Caco-2 (cell line): ENCODE measurements around the gene UMAD1. TPM values are rescaled to one million over a fixed set of nuclear protein-coding genes. Genes with fewer than 3 reads are reported as not detected.

Experiments used
- BruUV-seq: library from RNA; stranded (reverse); fragments of 400-500 nt; replicated peaks from 2 replicates; lab custom pipeline; 2021; lab: Mats Ljungman, UMichigan
- CTCF ChIA-PET: fragments of 300-600 bp; sonication (Branson Sonifier 250); formaldehyde crosslinking; loops from one replicate; lab custom pipeline; 2022; ENCODE audit warnings: antibody characterized with exemption; lab: Charles Lee
- POLR2A ChIA-PET: fragments of 300-600 bp; sonication (Branson Sonifier 250); formaldehyde crosslinking; loops from one replicate; lab custom pipeline; 2022; ENCODE audit warnings: antibody characterized with exemption; lab: Charles Lee
- DNase-seq, 2 experiments: peaks; one replicate each; pipeline versions ENCODE4 v3.0.0 to v3.0.0-alpha.2; 2020 to 2022
- H3K27me3 ChIP-seq: replicated peaks from 2 replicates; pipeline ENCODE4 v1.6.0; 2011; ENCODE audit warnings: low read length; ENCODE audit not compliant: control insufficient read depth, insufficient read depth
- H3K36me3 ChIP-seq: 2 replicates; pipeline ENCODE4 v1.5.1; 2011; ENCODE audit warnings: low read length; ENCODE audit not compliant: control insufficient read depth, insufficient read depth
- H3K4me1 ChIP-seq: fragments of 250-450 bp; sonication (Bioruptor Pico); 2 replicates; pipeline ENCODE4 v1.5.1; 2020; ENCODE audit warnings: mild to moderate bottlenecking
- H3K4me3 ChIP-seq: 2 replicates; pipeline ENCODE4 v1.5.1; 2011; ENCODE audit warnings: low read depth, mild to moderate bottlenecking, control low read depth, low read length
- H3K9me3 ChIP-seq: fragments of 250-450 bp; sonication (Bioruptor Pico); 2 replicates; pipeline ENCODE4 v1.5.1; 2020; ENCODE audit warnings: mild to moderate bottlenecking, moderate library complexity
- H3K27ac Mint-ChIP-seq: one replicate; pipeline ENCODE4 v1.8.0; 2022; ENCODE audit warnings: mixed read lengths; ENCODE audit not compliant: unreplicated experiment
- H3K27me3 Mint-ChIP-seq: one replicate; pipeline ENCODE4 v1.8.0; 2022; ENCODE audit warnings: mixed read lengths; ENCODE audit not compliant: insufficient read depth, unreplicated experiment
- H3K36me3 Mint-ChIP-seq: one replicate; pipeline ENCODE4 v1.8.0; 2022; ENCODE audit warnings: mild to moderate bottlenecking, mixed read lengths; ENCODE audit not compliant: insufficient read depth, unreplicated experiment
- H3K4me1 Mint-ChIP-seq: one replicate; pipeline ENCODE4 v1.8.0; 2022; ENCODE audit warnings: low read depth, mixed read lengths; ENCODE audit not compliant: unreplicated experiment
- H3K4me3 Mint-ChIP-seq: one replicate; pipeline ENCODE4 v1.8.0; 2022; ENCODE audit warnings: mild to moderate bottlenecking, moderate library complexity, mixed read lengths; ENCODE audit not compliant: unreplicated experiment
- H3K9me3 Mint-ChIP-seq: one replicate; pipeline ENCODE4 v1.8.0; 2022; ENCODE audit warnings: mixed read lengths; ENCODE audit not compliant: unreplicated experiment
- intact Hi-C: fragments of 100-400 bp; cut with micrococcal nuclease; formaldehyde crosslinking; loops from one replicate; pipeline ENCODE4 v1.10.0; 2022; ENCODE audit not compliant: unreplicated experiment
- total RNA-seq: library from RNA; stranded (reverse); gene quantifications from 2 replicates; pipeline ENCODE4 v1.2.3, GENCODE V29; 2022
- TF ChIP-seq, protein P1 (sequence below), 2 experiments: fragments of 200-600 bp in 1 of 2; IDR thresholded peaks; 1 replicate in 1 of 2; 2 replicates in 1 of 2; pipeline versions ENCODE4 v1.5.1 to v1.8.0; 2011 to 2022; ENCODE audit warnings: antibody characterized with exemption in 1 of 2, control low read depth in 1 of 2, inconsistent platforms in 1 of 2, low read depth in 1 of 2, low read length in 1 of 2, mild to moderate bottlenecking in 1 of 2, moderate library complexity in 1 of 2; ENCODE audit not compliant: insufficient read depth in 1 of 2, severe bottlenecking in 1 of 2, unreplicated experiment in 1 of 2

The UMAD1 gene
- total RNA-seq, 1 experiment from 2014 or later, result 20.0 TPM

DNA sequence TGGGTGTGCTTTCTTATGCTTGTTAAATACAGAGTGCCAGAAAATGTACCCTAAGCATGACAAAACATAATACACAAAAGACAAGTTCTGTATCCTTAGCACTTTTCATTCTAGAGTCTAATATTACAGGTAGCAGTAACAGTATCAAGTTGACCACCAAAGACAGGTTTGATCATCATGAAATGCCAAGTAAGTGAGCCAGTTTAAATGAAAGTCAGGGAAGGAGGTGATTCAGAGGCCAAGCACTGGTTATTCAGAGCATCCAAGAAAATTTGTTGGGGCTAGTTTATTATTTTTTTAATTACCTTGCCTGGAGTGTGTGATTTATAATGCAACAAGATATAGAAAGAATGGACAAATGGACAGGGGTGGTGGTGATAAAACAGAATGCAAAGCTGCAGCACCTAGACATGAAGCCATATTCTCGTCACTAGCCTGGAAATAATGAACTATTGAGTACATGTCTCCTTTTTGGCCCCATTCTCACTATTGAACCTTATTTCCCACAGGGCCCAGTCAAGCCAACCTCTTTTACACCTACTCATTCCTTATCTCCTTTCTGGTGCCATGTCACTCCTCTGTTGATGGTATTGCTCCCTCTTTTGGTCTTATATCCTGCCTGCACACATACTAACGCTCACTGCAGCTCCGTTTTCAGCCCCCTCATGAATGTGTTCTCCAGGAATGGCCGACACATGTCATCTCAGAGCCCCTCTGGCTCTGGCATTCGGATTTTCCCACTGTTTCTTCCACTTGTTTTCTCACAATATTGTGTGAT lies 249.4 kb downstream of the UMAD1 start:
- H3K4me1 Mint-ChIP-seq, result no peaks in the 10 kb centered on the region
- no peaks in the 10 kb centered on the region for H3K27me3 ChIP-seq
- no peak overlapping the region for H3K4me3 ChIP-seq
- DNase-seq, result no peak
- H3K9me3 Mint-ChIP-seq, result peaks cover 6% of the 10 kb centered on the region
- H3K27me3 Mint-ChIP-seq, result no peaks in the 10 kb centered on the region
- intact Hi-C loops, result no loop called here
- no peak overlapping the region for H3K27ac Mint-ChIP-seq
- no peaks in the 10 kb centered on the region for H3K36me3 ChIP-seq
- H3K4me3 Mint-ChIP-seq, result no peak overlapping the region
- no TSS peak for BruUV-seq
- H3K36me3 Mint-ChIP-seq, result no peaks in the 10 kb centered on the region
- CTCF ChIA-PET, result no interaction called here
- POLR2A ChIA-PET, result no interaction called here
- H3K9me3 ChIP-seq, result no peaks in the 10 kb centered on the region
- no peaks in the 10 kb centered on the region for H3K4me1 ChIP-seq
- TF ChIP-seq, protein P1, sequence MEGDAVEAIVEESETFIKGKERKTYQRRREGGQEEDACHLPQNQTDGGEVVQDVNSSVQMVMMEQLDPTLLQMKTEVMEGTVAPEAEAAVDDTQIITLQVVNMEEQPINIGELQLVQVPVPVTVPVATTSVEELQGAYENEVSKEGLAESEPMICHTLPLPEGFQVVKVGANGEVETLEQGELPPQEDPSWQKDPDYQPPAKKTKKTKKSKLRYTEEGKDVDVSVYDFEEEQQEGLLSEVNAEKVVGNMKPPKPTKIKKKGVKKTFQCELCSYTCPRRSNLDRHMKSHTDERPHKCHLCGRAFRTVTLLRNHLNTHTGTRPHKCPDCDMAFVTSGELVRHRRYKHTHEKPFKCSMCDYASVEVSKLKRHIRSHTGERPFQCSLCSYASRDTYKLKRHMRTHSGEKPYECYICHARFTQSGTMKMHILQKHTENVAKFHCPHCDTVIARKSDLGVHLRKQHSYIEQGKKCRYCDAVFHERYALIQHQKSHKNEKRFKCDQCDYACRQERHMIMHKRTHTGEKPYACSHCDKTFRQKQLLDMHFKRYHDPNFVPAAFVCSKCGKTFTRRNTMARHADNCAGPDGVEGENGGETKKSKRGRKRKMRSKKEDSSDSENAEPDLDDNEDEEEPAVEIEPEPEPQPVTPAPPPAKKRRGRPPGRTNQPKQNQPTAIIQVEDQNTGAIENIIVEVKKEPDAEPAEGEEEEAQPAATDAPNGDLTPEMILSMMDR (IDR thresholded peaks at IDR 0.05; ENCODE audit: insufficient read depth in 1 of 2, low read depth in 1 of 2, low read length in 1 of 2, severe bottlenecking in 1 of 2, unreplicated experiment in 1 of 2), result no peak

DNA sequence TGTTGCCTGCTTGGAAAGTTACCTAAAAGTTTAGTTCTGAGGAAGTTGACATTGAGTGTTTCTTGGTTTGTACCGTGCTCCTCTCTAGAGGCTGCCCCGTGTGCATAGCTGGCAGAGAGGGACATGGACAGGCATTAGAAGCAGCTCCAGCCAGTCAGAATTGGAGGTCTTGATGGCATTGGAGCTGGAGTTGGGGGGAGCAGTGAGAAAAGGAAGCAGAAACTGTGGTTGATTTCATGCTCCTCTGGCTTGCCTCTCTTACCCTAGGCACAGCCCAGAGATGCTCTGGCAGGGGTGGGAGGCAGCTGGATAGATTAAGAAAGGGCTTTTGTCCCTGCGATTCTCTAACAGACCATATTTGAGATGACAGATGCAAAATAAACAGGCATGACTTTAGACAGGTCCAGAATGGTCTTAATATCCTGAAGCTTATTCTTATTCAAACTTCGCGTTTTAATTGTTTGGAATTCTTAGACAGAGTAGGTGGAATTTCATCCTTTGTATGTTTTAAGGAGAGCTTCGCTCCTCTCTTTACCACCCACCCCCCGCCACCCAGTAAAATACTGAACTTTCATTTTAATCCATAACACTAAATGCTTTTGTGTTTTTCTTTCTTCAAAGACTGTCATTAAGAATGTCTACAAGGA lies 254.6 kb downstream of the UMAD1 start:
- no peaks in the 10 kb centered on the region for H3K27me3 ChIP-seq
- peaks cover 6% of the 10 kb centered on the region for H3K9me3 Mint-ChIP-seq
- H3K36me3 ChIP-seq, result no peaks in the 10 kb centered on the region
- intact Hi-C loops, result no loop called here
- CTCF ChIA-PET, result no interaction called here
- peaks cover 7% of the 10 kb centered on the region for H3K4me1 Mint-ChIP-seq
- BruUV-seq, result no TSS peak
- DNase-seq, result no peak
- no peaks in the 10 kb centered on the region for H3K36me3 Mint-ChIP-seq
- H3K27ac Mint-ChIP-seq, result no peak overlapping the region
- no peaks in the 10 kb centered on the region for H3K9me3 ChIP-seq
- POLR2A ChIA-PET, result no interaction called here
- H3K4me3 Mint-ChIP-seq, result no peak overlapping the region
- H3K27me3 Mint-ChIP-seq, result no peaks in the 10 kb centered on the region
- no peak overlapping the region for H3K4me3 ChIP-seq
- 0 out of 2 replicates have a peak, but pooled peaks cover 9% of the 10 kb centered on the region for H3K4me1 ChIP-seq
- TF ChIP-seq, protein P1 (IDR thresholded peaks at IDR 0.05; ENCODE audit: insufficient read depth in 1 of 2, low read depth in 1 of 2, low read length in 1 of 2, severe bottlenecking in 1 of 2, unreplicated experiment in 1 of 2), result no peak

DNA sequence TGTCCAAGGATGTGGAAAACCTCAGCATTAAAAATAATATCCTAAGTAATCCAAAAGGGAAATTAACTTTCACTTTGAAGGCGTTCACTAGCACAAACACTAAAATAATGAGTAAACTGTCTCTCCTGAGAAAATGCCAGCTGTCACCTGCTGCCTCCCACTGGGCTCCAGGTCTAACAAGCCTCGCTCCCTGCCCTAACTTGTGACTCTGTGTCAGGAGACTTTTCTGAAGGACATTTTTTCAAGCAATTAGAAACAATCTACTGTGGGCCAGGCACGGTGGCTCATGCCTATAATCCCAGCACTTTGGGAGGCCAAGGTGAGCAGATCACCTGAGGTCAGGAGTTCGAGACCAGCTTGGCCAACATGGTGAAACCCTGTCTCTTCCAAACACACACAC lies 255.2 kb downstream of the UMAD1 start:
- peaks cover 6% of the 10 kb centered on the region for H3K9me3 Mint-ChIP-seq
- Histone ChIP-seq H3K4me3 (no peak overlapping the region), H3K36me3 (no peaks in the 10 kb centered on the region), H3K4me1 (0 out of 2 replicates have a peak, but pooled peaks cover 9% of the 10 kb centered on the region), H3K9me3 (no peaks in the 10 kb centered on the region), H3K27me3 (no peaks in the 10 kb centered on the region)
- ChIA-PET POLR2A (no interaction called here), CTCF (no interaction called here)
- TF ChIP-seq, protein P1 (IDR thresholded peaks at IDR 0.05; ENCODE audit: insufficient read depth in 1 of 2, low read depth in 1 of 2, low read length in 1 of 2, severe bottlenecking in 1 of 2, unreplicated experiment in 1 of 2), result no peak
- intact Hi-C loops, result no loop called here
- H3K27me3 Mint-ChIP-seq, result no peaks in the 10 kb centered on the region
- H3K36me3 Mint-ChIP-seq, result no peaks in the 10 kb centered on the region
- no peak overlapping the region for H3K4me3 Mint-ChIP-seq
- no TSS peak for BruUV-seq
- H3K4me1 Mint-ChIP-seq, result peaks cover 7% of the 10 kb centered on the region
- DNase-seq, result no peak
- H3K27ac Mint-ChIP-seq, result no peak overlapping the region
